Measurements from ENCODE around the gene PROM1.

DNA sequence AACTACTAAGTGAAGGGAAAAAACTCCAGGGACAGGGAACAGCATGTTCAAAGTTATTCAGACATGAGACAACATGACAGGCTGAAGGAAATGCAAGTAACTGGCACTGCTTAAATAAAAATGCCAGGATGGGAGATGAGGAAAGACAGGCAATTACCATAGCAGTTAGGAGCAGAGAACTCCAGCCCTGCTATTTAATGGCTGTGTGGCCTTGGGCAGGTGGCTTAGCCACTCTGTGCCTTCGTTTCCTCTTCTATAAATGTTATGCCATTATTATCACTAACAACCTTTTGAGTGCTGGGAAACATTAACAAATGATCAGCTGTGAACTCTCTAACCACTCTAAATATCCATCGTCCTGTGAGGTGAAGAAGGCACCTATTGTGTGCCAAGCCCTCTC, 32.7 kb downstream of the PROM1 start:
- TF ChIP-seq, protein P1, sequence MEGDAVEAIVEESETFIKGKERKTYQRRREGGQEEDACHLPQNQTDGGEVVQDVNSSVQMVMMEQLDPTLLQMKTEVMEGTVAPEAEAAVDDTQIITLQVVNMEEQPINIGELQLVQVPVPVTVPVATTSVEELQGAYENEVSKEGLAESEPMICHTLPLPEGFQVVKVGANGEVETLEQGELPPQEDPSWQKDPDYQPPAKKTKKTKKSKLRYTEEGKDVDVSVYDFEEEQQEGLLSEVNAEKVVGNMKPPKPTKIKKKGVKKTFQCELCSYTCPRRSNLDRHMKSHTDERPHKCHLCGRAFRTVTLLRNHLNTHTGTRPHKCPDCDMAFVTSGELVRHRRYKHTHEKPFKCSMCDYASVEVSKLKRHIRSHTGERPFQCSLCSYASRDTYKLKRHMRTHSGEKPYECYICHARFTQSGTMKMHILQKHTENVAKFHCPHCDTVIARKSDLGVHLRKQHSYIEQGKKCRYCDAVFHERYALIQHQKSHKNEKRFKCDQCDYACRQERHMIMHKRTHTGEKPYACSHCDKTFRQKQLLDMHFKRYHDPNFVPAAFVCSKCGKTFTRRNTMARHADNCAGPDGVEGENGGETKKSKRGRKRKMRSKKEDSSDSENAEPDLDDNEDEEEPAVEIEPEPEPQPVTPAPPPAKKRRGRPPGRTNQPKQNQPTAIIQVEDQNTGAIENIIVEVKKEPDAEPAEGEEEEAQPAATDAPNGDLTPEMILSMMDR (IDR thresholded peaks at IDR 0.05), result no peak
- TF ChIP-seq POLR2A (IDR thresholded peaks at IDR 0.05), result no peak
